ENCODE measurements around the gene ZNF280B. TPM values are rescaled to one million over a fixed set of nuclear protein-coding genes. Genes with fewer than 3 reads are reported as not detected.

ZNF280B gene
- total and polyA plus RNA-seq, 9 of the 15 experiments (the other 6 are each of a cell fraction or from before 2014, with no cell fraction given): 7.7 to 29.9 (median 20.0) TPM

- BruUV-seq (replicated peaks): no TSS peak
Observed at GRCh38 chr22:22545084-22545483, 36.5 kb upstream of the ZNF280B start.

GRCh38 chr22:22538226-22538989 lies 29.9 kb upstream of the ZNF280B start:
- CTCF ChIA-PET (ENCODE audit: low intra/inter-chr PET ratio): interaction anchor here (0.5 to 1.0 kb wide), 2 partner anchors 14 to 27 kb away, joined by 3 read pairs; no protein-coding TSS in a partner anchor
- H3K27me3 ChIP-seq (ENCODE audit: control insufficient read depth in 2 of 2, insufficient read depth in 2 of 2, low read length in 2 of 2): no peaks in the 10 kb centered on the region
- TF ChIP-seq ZC3H11A (IDR thresholded peaks at IDR 0.05; ENCODE audit: low read depth, low read length) (no peak), ZC3H8 (IDR thresholded peaks at IDR 0.05) (no peak), ZNF583 (CRISPR knock-in tag; IDR thresholded peaks at IDR 0.05) (0 out of 2 replicates have a peak, but pooled peaks have one; percentile 16), ESRRB (CRISPR knock-in tag; IDR thresholded peaks at IDR 0.05; ENCODE audit: borderline replicate concordance) (no peak), TAF9B (IDR thresholded peaks at IDR 0.05; ENCODE audit: partially characterized antibody) (no peak), ZNF511 (CRISPR knock-in tag; IDR thresholded peaks at IDR 0.05) (peak; percentile 44; the same call in 1 of the 2 replicates), JUN (IDR thresholded peaks at IDR 0.05; ENCODE audit: borderline replicate concordance, low read depth, low read length) (no peak), JUN (CRISPR knock-in tag; IDR thresholded peaks at IDR 0.05; ENCODE audit: borderline replicate concordance) (no peak), BRD4 (IDR thresholded peaks at IDR 0.05) (no peak), NR4A1 (CRISPR knock-in tag; IDR thresholded peaks at IDR 0.05) (no peak), NR4A1 (tag; IDR thresholded peaks at IDR 0.05) (no peak), ZNF316 (IDR thresholded peaks at IDR 0.05) (no peak), ILF3 (IDR thresholded peaks at IDR 0.05; ENCODE audit: borderline replicate concordance) (no peak)

More at GRCh38 chr22:22545084-22545483, 36.5 kb upstream of the ZNF280B start:
- H3K9ac ChIP-seq (ENCODE audit: insufficient read depth in 1 of 2, low read depth in 2 of 2, low read length in 2 of 2): no peak overlapping the region
- FAIRE-seq: no peak
- H3K79me2 ChIP-seq (ENCODE audit: control insufficient read depth, insufficient read depth, low read length): peaks cover 13% of the 10 kb centered on the region
- no peak for ATAC-seq
- no peak overlapping the region for H3K27ac ChIP-seq (ENCODE audit: extremely low read depth, low read depth, low read length)
- ChIA-PET POLR2A (interaction anchor here (0.6 to 19.7 kb wide), 18 partner anchors 5 to 372 kb away, joined by 3 to 708 read pairs (median 6); partner anchors contain the start of genes PRAME, ZNF280A and ZNF280B), CTCF (ENCODE audit: low intra/inter-chr PET ratio) (no interaction called here)
- peaks cover 38% of the 10 kb centered on the region for H3K36me3 ChIP-seq (ENCODE audit: control insufficient read depth, insufficient read depth, low read length)
- no peak overlapping the region for H3K4me3 ChIP-seq
- in situ Hi-C loops (cut with MboI): loop anchor here (25.0 kb wide), 1 partner anchor 1133 kb away; the partner anchor contains the start of gene HIC2
- no peaks in the 10 kb centered on the region for H3K9me3 ChIP-seq (replicated peaks; ENCODE audit: control insufficient read depth, insufficient read depth, low read depth, low read length)
- peaks cover 37% of the 10 kb centered on the region for H4K20me1 ChIP-seq (replicated peaks; ENCODE audit: control insufficient read depth, insufficient read depth, low read length)
- H3K4me1 ChIP-seq (replicated peaks in 1 of 2; ENCODE audit: control insufficient read depth in 2 of 2, insufficient read depth in 2 of 2, low read length in 2 of 2): peaks cover 6 to 20% of the 10 kb centered on the region in 2 experiments
- 78% methylated on average over 2 of the region's 2 CpGs for WGBS (ENCODE audit: insufficient coverage, low coverage, missing lambda C conversion rate)
- no peak overlapping the region for H2AFZ ChIP-seq (ENCODE audit: low read depth, low read length)
- TF ChIP-seq ZNF121 (CRISPR knock-in tag; conservative IDR thresholded peaks at IDR 0.05) (peak; percentile 92), RBM25 (IDR thresholded peaks at IDR 0.05; ENCODE audit: low read depth, low read length, severe bottlenecking) (peak; percentile 77), PHF8 (IDR thresholded peaks at IDR 0.05; ENCODE audit: borderline replicate concordance, low read length) (no peak), SREBF1 (IDR thresholded peaks at IDR 0.05; ENCODE audit: borderline replicate concordance, low read depth, low read length) (no peak)
- H3K27me3 ChIP-seq (ENCODE audit: control insufficient read depth in 2 of 2, insufficient read depth in 2 of 2, low read length in 2 of 2): no peaks in the 10 kb centered on the region
- peaks cover 31% of the 10 kb centered on the region for H3K9me1 ChIP-seq (ENCODE audit: control insufficient read depth, insufficient read depth, low read length)
- intact Hi-C loops (cut with micrococcal nuclease): loop anchor here (10.0 kb wide), 1 partner anchor 60 kb away; no protein-coding TSS in a partner anchor
- H3K4me2 ChIP-seq (ENCODE audit: insufficient read depth, low read length): no peak overlapping the region
- DNase-seq (ENCODE audit: extremely low read depth in 1 of 4, low spot score in 3 of 4): no peak

More at GRCh38 chr22:22538226-22538989, 29.9 kb upstream of the ZNF280B start:
- no peak overlapping the region for H3K4me3 ChIP-seq
- no peaks in the 10 kb centered on the region for H4K20me1 ChIP-seq (replicated peaks; ENCODE audit: control insufficient read depth, insufficient read depth, low read length)
- no peaks in the 10 kb centered on the region for H3K79me2 ChIP-seq (ENCODE audit: control insufficient read depth, insufficient read depth, low read length)
- H3K27ac ChIP-seq (ENCODE audit: extremely low read depth, low read depth, low read length): no peak overlapping the region
- H3K9me3 ChIP-seq (replicated peaks; ENCODE audit: control insufficient read depth, insufficient read depth, low read depth, low read length): no peaks in the 10 kb centered on the region
- in situ Hi-C loops (cut with MboI) (loop anchor here (25.0 kb wide), 1 partner anchor 1126 kb away; the partner anchor contains the start of gene HIC2), intact Hi-C loops (cut with micrococcal nuclease) (no loop called here)
- no peaks in the 10 kb centered on the region for H3K9me1 ChIP-seq (ENCODE audit: control insufficient read depth, insufficient read depth, low read length)
- FAIRE-seq (no peak), DNase-seq (ENCODE audit: extremely low read depth in 1 of 4, low spot score in 3 of 4) (no peak), ATAC-seq (peak; percentile 16)
- H2AFZ ChIP-seq (ENCODE audit: low read depth, low read length): peak overlapping the region; percentile 20
- H3K4me1 ChIP-seq (replicated peaks in 1 of 2; ENCODE audit: control insufficient read depth in 2 of 2, insufficient read depth in 2 of 2, low read length in 2 of 2): no peaks in the 10 kb centered on the region; a peak in 2 of 5 replicates
- H3K9ac ChIP-seq (ENCODE audit: insufficient read depth in 1 of 2, low read depth in 2 of 2, low read length in 2 of 2): no peak overlapping the region
- no peaks in the 10 kb centered on the region for H3K36me3 ChIP-seq (ENCODE audit: control insufficient read depth, insufficient read depth, low read length)
- WGBS (ENCODE audit: insufficient coverage, low coverage, missing lambda C conversion rate): 34% methylated on average over 7 of the region's 7 CpGs
- no peak overlapping the region for H3K4me2 ChIP-seq (ENCODE audit: insufficient read depth, low read length)
- POLR2A ChIA-PET: interaction anchor here (0.6 to 19.7 kb wide), 9 partner anchors 11 to 53 kb away, joined by 3 to 708 read pairs (median 3); partner anchors contain the start of genes PRAME and ZNF280A
- no TSS peak for BruUV-seq (replicated peaks)

Data from K562 (cell line).